Stimulated activated CD4-positive, alpha-beta T cell treated with anti-CD3 and anti-CD28 coated beads, Interleukin-4, amount 100 ng/mL, for 4 hours (primary cell): ENCODE results near the gene TUBB3.

Experiments used
- DNase-seq, 2 experiments: peaks; one replicate each; pipeline ENCODE4 v3.0.0-alpha.2; 2020

The TUBB3 gene

GRCh38 chr16:89971495-89972243 is 48.5 kb downstream of the TUBB3 start:
- peak in 1 of 2 experiments; percentile 6 for DNase-seq

GRCh38 chr16:89972244-89973234 is 49.4 kb downstream of the TUBB3 start:
- DNase-seq = peak; percentile 88 to 89

DNA sequence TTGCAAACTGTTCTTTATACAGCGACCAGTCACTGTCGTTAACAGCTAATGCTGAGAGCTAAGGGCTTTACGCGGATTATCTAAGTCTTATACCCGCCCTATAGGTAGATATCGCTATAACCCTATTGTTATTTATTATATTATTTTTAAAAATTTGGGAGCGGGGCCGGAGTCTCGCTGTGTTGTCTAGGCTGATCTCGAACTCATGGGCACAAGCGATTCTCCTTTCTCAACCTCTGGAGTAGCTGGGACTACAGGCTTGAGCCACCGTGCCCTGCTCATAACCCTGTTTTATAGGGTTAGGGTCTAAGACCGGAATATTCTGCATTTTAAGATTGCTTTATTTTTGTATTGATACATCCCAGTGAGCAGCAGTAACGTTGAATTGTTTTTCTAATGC is 50.1 kb downstream of the TUBB3 start:
- no peak for DNase-seq

DNA sequence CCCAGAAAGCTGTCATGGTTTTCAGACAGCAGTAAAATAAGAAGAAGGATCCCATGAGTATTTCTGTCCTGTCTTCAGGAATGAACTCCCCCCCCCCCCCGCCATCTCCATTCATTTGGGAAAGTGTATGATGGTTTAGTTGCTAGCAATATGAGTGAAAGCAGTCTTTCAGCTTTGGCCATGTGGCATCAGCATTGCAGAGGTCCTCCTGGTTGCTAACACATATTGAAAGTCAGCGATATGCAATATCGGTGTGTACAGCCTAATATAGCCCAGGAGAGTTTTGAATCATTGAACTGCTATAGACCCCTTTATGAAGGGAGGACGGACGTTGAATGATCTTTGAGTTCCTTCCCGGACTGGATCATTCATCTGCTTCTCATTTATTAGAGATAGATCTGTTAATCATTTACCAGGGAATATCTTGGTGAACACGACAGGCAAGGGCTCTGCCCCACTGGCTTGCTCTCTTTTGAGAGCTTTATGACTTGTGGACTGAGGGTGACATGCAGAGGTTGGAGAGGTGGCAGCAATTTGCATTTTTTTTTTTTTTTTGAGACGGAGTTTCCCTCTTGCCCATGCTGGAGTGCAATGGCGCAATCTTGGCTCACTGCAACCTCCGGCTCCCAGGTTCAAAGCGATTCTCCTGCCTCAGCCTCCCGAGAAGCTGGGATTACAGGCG is 50.7 kb downstream of the TUBB3 start:
- no peak for DNase-seq

DNA sequence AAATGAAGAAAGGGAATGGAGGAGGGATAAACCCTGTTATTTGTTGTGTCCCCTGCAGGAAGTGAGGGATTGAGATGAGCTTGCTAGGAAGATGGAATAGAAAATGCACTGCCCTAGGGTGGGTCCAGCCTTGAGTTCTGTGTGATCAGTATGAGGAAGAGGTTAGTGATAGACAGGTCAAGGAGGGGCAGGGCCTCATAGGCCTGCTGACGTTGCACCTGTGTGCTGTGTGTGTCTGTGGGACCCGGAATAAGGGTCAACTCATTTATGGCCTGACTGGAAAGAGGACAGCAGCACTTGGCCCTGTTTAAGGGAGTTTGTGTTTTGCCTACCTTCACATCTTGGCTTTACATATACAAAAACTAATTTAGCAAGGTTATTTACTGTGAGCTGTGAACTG is 51.7 kb downstream of the TUBB3 start:
- DNase-seq = no peak

GRCh38 chr16:89981414-89981813 is 58.3 kb downstream of the TUBB3 start:
- no peak for DNase-seq

GRCh38 chr16:89982318-89982717 is 59.2 kb downstream of the TUBB3 start:
- DNase-seq = no peak

- no peak for DNase-seq
Measured at GRCh38 chr16:89983536-89983935, 60.4 kb downstream of the TUBB3 start.

GRCh38 chr16:89984216-89984615 is 61.1 kb downstream of the TUBB3 start:
- no peak for DNase-seq

DNA sequence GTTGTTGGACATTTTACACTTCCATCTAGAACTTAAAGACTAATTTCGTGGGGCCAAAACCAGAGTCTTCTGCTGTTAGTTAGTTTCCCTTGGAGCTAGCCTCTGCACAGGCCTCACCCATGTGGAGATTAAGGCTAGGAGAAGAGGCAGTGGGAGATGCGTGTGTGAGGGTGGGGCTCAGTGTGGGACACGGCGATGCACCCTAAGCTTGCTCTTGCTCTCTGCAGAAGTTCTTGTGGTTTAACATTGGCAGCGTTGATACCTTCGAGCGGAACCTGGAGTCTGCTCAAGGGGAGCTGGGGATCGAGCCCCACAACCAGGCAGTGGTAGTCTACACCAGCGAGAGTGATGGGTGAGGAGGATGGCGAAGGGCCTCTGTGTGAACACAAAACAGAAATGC is 62.1 kb downstream of the TUBB3 start:
- DNase-seq = no peak
